ENCODE measurements around the gene IGF2BP2.

DNA sequence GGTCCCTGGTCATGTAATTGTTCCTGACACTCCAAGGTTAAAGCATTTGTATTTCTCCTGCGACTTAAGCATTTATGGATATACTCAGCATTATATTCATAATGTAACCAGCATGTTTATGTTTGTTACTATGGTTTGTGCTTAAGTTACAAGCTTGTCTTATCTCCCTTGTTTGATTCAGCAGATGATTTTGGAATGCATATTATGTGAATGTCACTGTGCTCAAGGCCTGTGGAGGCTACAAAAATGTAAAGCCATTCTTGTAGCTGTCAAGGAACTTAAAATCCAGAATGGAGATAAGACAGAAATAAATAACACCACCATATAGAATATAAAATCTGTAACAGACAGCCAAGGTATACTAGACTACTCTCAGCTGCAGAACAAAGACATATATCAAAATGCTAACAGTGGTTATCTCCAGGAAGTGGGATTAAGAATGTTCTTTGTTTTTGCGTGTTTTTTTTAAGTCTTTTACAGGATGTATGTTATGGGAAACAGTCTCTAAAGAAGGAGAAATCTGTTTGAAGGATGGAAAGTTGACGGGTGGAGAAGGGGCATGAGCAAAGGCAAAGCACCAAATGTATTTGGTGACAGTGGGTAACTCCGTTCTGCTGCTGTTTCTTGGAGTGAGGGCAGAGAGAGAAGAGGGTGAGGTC lies 61.4 kb downstream of the IGF2BP2 start:
- TF ChIP-seq SAFB2 (CRISPR knock-in tag; IDR thresholded peaks at IDR 0.05; ENCODE audit: borderline replicate concordance, low read depth) = no peak
- TF ChIP-seq HCFC1 (IDR thresholded peaks at IDR 0.05; ENCODE audit: low read depth, low read length) = no peak
- no peak for TF ChIP-seq NFIC (IDR thresholded peaks at IDR 0.05; ENCODE audit: low read length)
- no peak for TF ChIP-seq POLR2AphosphoS2 (IDR thresholded peaks at IDR 0.05; ENCODE audit: low read depth, low read length)
- TF ChIP-seq, protein P1, sequence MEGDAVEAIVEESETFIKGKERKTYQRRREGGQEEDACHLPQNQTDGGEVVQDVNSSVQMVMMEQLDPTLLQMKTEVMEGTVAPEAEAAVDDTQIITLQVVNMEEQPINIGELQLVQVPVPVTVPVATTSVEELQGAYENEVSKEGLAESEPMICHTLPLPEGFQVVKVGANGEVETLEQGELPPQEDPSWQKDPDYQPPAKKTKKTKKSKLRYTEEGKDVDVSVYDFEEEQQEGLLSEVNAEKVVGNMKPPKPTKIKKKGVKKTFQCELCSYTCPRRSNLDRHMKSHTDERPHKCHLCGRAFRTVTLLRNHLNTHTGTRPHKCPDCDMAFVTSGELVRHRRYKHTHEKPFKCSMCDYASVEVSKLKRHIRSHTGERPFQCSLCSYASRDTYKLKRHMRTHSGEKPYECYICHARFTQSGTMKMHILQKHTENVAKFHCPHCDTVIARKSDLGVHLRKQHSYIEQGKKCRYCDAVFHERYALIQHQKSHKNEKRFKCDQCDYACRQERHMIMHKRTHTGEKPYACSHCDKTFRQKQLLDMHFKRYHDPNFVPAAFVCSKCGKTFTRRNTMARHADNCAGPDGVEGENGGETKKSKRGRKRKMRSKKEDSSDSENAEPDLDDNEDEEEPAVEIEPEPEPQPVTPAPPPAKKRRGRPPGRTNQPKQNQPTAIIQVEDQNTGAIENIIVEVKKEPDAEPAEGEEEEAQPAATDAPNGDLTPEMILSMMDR (CRISPR knock-in tag; IDR thresholded peaks at IDR 0.05) = no peak
- no peak for TF ChIP-seq ADNP (CRISPR knock-in tag; IDR thresholded peaks at IDR 0.05)
- TF ChIP-seq, protein P2, sequence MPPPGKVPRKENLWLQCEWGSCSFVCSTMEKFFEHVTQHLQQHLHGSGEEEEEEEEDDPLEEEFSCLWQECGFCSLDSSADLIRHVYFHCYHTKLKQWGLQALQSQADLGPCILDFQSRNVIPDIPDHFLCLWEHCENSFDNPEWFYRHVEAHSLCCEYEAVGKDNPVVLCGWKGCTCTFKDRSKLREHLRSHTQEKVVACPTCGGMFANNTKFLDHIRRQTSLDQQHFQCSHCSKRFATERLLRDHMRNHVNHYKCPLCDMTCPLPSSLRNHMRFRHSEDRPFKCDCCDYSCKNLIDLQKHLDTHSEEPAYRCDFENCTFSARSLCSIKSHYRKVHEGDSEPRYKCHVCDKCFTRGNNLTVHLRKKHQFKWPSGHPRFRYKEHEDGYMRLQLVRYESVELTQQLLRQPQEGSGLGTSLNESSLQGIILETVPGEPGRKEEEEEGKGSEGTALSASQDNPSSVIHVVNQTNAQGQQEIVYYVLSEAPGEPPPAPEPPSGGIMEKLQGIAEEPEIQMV (CRISPR knock-in tag; IDR thresholded peaks at IDR 0.05; ENCODE audit: low read depth) = no peak
- no peak for TF ChIP-seq REST (IDR thresholded peaks at IDR 0.05; ENCODE audit: borderline replicate concordance in 1 of 2, low read depth in 1 of 2, low read length in 2 of 2)
- no peak for TF ChIP-seq TARDBP (CRISPR knock-in tag; IDR thresholded peaks at IDR 0.05)
- TF ChIP-seq CHD2 (IDR thresholded peaks at IDR 0.05; ENCODE audit: low read depth, low read length) = no peak
- no peak for TF ChIP-seq IRF2 (CRISPR knock-in tag; IDR thresholded peaks at IDR 0.05)
- TF ChIP-seq, protein P3, sequence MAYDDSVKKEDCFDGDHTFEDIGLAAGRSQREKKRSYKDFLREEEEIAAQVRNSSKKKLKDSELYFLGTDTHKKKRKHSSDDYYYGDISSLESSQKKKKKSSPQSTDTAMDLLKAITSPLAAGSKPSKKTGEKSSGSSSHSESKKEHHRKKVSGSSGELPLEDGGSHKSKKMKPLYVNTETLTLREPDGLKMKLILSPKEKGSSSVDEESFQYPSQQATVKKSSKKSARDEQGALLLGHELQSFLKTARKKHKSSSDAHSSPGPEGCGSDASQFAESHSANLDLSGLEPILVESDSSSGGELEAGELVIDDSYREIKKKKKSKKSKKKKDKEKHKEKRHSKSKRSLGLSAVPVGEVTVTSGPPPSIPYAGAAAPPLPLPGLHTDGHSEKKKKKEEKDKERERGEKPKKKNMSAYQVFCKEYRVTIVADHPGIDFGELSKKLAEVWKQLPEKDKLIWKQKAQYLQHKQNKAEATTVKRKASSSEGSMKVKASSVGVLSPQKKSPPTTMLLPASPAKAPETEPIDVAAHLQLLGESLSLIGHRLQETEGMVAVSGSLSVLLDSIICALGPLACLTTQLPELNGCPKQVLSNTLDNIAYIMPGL (CRISPR knock-in tag; IDR thresholded peaks at IDR 0.05; ENCODE audit: borderline replicate concordance in 1 of 2, low read depth in 1 of 2) = no peak
- no peak for TF ChIP-seq CENPT (CRISPR knock-in tag; IDR thresholded peaks at IDR 0.05; ENCODE audit: low read depth)
- no peak for TF ChIP-seq EZH2 (conservative IDR thresholded peaks at IDR 0.05; ENCODE audit: low read depth, low read length)
